ENCODE measurements around the gene WNK1. TPM values are rescaled to one million over a fixed set of nuclear protein-coding genes. Genes with fewer than 3 reads are reported as not detected.
"Not testable (repeated sequence)": the region's sequence is repeated elsewhere in the genome, so short reads cannot be mapped to it uniquely, and the experiment has no call there.

WNK1 gene
- total RNA-seq, 1 experiment from 2014 or later, result 27.0 TPM

- DNase-seq (ENCODE audit: low read depth), result no peak
Observed at GRCh38 chr12:910416-910815, 158.0 kb downstream of the WNK1 start.

- no peak for DNase-seq (ENCODE audit: low read depth)
Observed at GRCh38 chr12:911191-911826, 158.9 kb downstream of the WNK1 start.

GRCh38 chr12:912466-913235, 160.3 kb downstream of the WNK1 start:
- DNase-seq (ENCODE audit: low read depth), result no peak

GRCh38 chr12:913919-914698, 161.7 kb downstream of the WNK1 start:
- DNase-seq (ENCODE audit: low read depth), result peak; percentile 70

GRCh38 chr12:915090-915489, 162.7 kb downstream of the WNK1 start:
- DNase-seq (ENCODE audit: low read depth), result no peak

- no peak for DNase-seq (ENCODE audit: low read depth)
Observed at GRCh38 chr12:916240-916639, 163.9 kb downstream of the WNK1 start.

- no peak for DNase-seq (ENCODE audit: low read depth)
Observed at GRCh38 chr12:916712-917445, 164.5 kb downstream of the WNK1 start.

- DNase-seq (ENCODE audit: low read depth), result no peak
Observed at GRCh38 chr12:920676-921075, 168.3 kb downstream of the WNK1 start.

GRCh38 chr12:922285-922684, 169.9 kb downstream of the WNK1 start:
- no peak for DNase-seq (ENCODE audit: low read depth)

- no peak for DNase-seq (ENCODE audit: low read depth)
Observed at GRCh38 chr12:926641-927040, 174.3 kb downstream of the WNK1 start.

GRCh38 chr12:931060-931459, 178.7 kb downstream of the WNK1 start:
- DNase-seq (ENCODE audit: low read depth), result no peak

GRCh38 chr12:931591-931990, 179.2 kb downstream of the WNK1 start:
- DNase-seq (ENCODE audit: low read depth), result no peak

- not testable (repeated sequence) for DNase-seq (ENCODE audit: low read depth)
Observed at GRCh38 chr12:935891-936290, 183.5 kb downstream of the WNK1 start.

- no peak for DNase-seq (ENCODE audit: low read depth)
Observed at GRCh38 chr12:936377-937345, 184.3 kb downstream of the WNK1 start.

GRCh38 chr12:938810-939209, 186.4 kb downstream of the WNK1 start:
- no peak for DNase-seq (ENCODE audit: low read depth)

GRCh38 chr12:943051-943450, 190.7 kb downstream of the WNK1 start:
- DNase-seq (ENCODE audit: low read depth), result no peak

- no peak for DNase-seq (ENCODE audit: low read depth)
Observed at GRCh38 chr12:944211-944610, 191.8 kb downstream of the WNK1 start.

- no peak for DNase-seq (ENCODE audit: low read depth)
Observed at GRCh38 chr12:946212-946611, 193.8 kb downstream of the WNK1 start.

- DNase-seq (ENCODE audit: low read depth), result no peak
Observed at GRCh38 chr12:946631-947030, 194.3 kb downstream of the WNK1 start.

GRCh38 chr12:948238-948637, 195.9 kb downstream of the WNK1 start:
- DNase-seq (ENCODE audit: low read depth), result no peak
